Brain microvascular endothelial cell (primary cell): ENCODE results near the gene MFRP.

ENCODE experiments used
- DNase-seq: peaks from one replicate; pipeline ENCODE4 v3.0.0-alpha.2; 2020
- H3K27ac ChIP-seq: fragments of 250-450 bp; sonication (Bioruptor Pico); 2 replicates; pipeline ENCODE4 v1.5.1; 2020; ENCODE audit warnings: mild to moderate bottlenecking, moderate library complexity
- H3K27me3 ChIP-seq: fragments of 250-450 bp; sonication (Bioruptor Pico); replicated peaks from 2 replicates; pipeline ENCODE4 v1.5.1; 2020; ENCODE audit warnings: mild to moderate bottlenecking
- H3K36me3 ChIP-seq: fragments of 250-450 bp; sonication (Bioruptor Pico); replicated peaks from 2 replicates; pipeline ENCODE4 v1.5.1; 2020; ENCODE audit warnings: mild to moderate bottlenecking
- H3K4me3 ChIP-seq: 2 replicates; pipeline ENCODE4 v1.5.1; 2011; ENCODE audit warnings: low read depth, mild to moderate bottlenecking, control low read depth, low read length, moderate library complexity
- CTCF ChIP-seq: IDR thresholded peaks from 2 replicates; pipeline ENCODE4 v1.5.1; 2011; ENCODE audit warnings: low read depth, mild to moderate bottlenecking, moderate library complexity, low read length, control low read depth, inconsistent platforms; ENCODE audit errors: missing control alignments
- in situ Hi-C: cut with HindIII; loops from 2 replicates; pipeline ENCODE4 v1.10.0; 2017; ENCODE audit warnings: low sequenced_read_pairs, low pct_ligation_motif_present

The MFRP gene

GRCh38 chr11:119352857-119353260 lies 6.4 kb upstream of the MFRP start:
- H3K27ac ChIP-seq, result no peak overlapping the region
- in situ Hi-C loops, result no loop called here
- no peak for TF ChIP-seq CTCF
- no peaks in the 10 kb centered on the region for H3K27me3 ChIP-seq
- no peaks in the 10 kb centered on the region for H3K36me3 ChIP-seq
- H3K4me3 ChIP-seq, result no peak overlapping the region
- DNase-seq, result no peak

GRCh38 chr11:119351232-119351631 lies 4.7 kb upstream of the MFRP start:
- TF ChIP-seq CTCF, result no peak
- no peaks in the 10 kb centered on the region for H3K36me3 ChIP-seq
- no peak overlapping the region for H3K27ac ChIP-seq
- in situ Hi-C loops, result no loop called here
- peaks cover 2% of the 10 kb centered on the region for H3K27me3 ChIP-seq
- H3K4me3 ChIP-seq, result no peak overlapping the region
- DNase-seq, result no peak

GRCh38 chr11:119350302-119350701 lies 3.8 kb upstream of the MFRP start:
- no peak for TF ChIP-seq CTCF
- in situ Hi-C loops, result no loop called here
- no peak for DNase-seq
- peaks cover 2% of the 10 kb centered on the region for H3K27me3 ChIP-seq
- H3K27ac ChIP-seq, result no peak overlapping the region
- H3K36me3 ChIP-seq, result no peaks in the 10 kb centered on the region
- no peak overlapping the region for H3K4me3 ChIP-seq

GRCh38 chr11:119347940-119348605 lies 1.6 kb upstream of the MFRP start:
- in situ Hi-C loops, result no loop called here

GRCh38 chr11:119347242-119347641 lies 737 bp upstream of the MFRP start:
- in situ Hi-C loops, result no loop called here
- Histone ChIP-seq H3K36me3 (no peaks in the 10 kb centered on the region), H3K4me3 (no peak overlapping the region), H3K27ac (no peak overlapping the region), H3K27me3 (peaks cover 6% of the 10 kb centered on the region)
- TF ChIP-seq CTCF, result no peak
- no peak for DNase-seq

More at GRCh38 chr11:119347940-119348605, 1.6 kb upstream of the MFRP start:
- no peak for DNase-seq
- Histone ChIP-seq H3K27ac (no peak overlapping the region), H3K4me3 (no peak overlapping the region), H3K27me3 (peaks cover 2% of the 10 kb centered on the region), H3K36me3 (no peaks in the 10 kb centered on the region)
- TF ChIP-seq CTCF, result no peak

- TF ChIP-seq CTCF, result no peak
- in situ Hi-C loops, result no loop called here
- Histone ChIP-seq H3K27ac (no peak overlapping the region), H3K4me3 (no peak overlapping the region), H3K27me3 (peaks cover 15% of the 10 kb centered on the region), H3K36me3 (no peaks in the 10 kb centered on the region)
- DNase-seq, result no peak
Measured at GRCh38 chr11:119345685-119346084, 820 bp downstream of the MFRP start.
